GM18507 (cell line): Measurements from ENCODE around the gene TES.
A peak's percentile ranks its signal among the peaks of the same experiment; 100 is the strongest.
"Not testable (repeated sequence)": the region's sequence is repeated elsewhere in the genome, so short reads cannot be mapped to it uniquely, and the experiment has no call there.

Source experiments
- DNase-seq: peaks from one replicate; pipeline ENCODE4 v3.0.0; 2011; ENCODE audit warnings: low read depth; ENCODE audit not compliant: insufficient read length; ENCODE audit errors: extremely low spot score
- FAIRE-seq: peaks from 2 replicates; lab custom pipeline; 2011; peaks lifted over from hg19 to GRCh38; lab: Jason Lieb, UNC

TES gene

GRCh38 chr7:116236020-116236630 is 25.8 kb downstream of the TES start:
- FAIRE-seq (peak; percentile 71), DNase-seq (peak; percentile 22)

GRCh38 chr7:116239020-116239419 is 28.7 kb downstream of the TES start:
- FAIRE-seq (no peak), DNase-seq (no peak)

- DNase-seq = no peak
- FAIRE-seq = no peak
Observed at GRCh38 chr7:116239434-116239833, 29.1 kb downstream of the TES start.

GRCh38 chr7:116240024-116240668 is 29.8 kb downstream of the TES start:
- DNase-seq = no peak
- no peak for FAIRE-seq

GRCh38 chr7:116241291-116241690 is 31.0 kb downstream of the TES start:
- DNase-seq = no peak
- FAIRE-seq = no peak

GRCh38 chr7:116242178-116242577 is 31.8 kb downstream of the TES start:
- FAIRE-seq (no peak), DNase-seq (no peak)

GRCh38 chr7:116242759-116243158 is 32.4 kb downstream of the TES start:
- FAIRE-seq (no peak), DNase-seq (no peak)

- not testable (repeated sequence) for DNase-seq
Observed at GRCh38 chr7:116244803-116245202, 34.5 kb downstream of the TES start.

GRCh38 chr7:116246357-116246756 is 36.0 kb downstream of the TES start:
- FAIRE-seq = no peak
- no peak for DNase-seq

More at GRCh38 chr7:116244803-116245202, 34.5 kb downstream of the TES start:
- not testable (repeated sequence) for FAIRE-seq

- DNase-seq (no peak), FAIRE-seq (no peak)
Observed at GRCh38 chr7:116249969-116250553, 39.7 kb downstream of the TES start.

GRCh38 chr7:116251675-116252074 is 41.3 kb downstream of the TES start:
- FAIRE-seq = no peak

GRCh38 chr7:116252249-116252648 is 41.9 kb downstream of the TES start:
- DNase-seq (no peak), FAIRE-seq (no peak)

More at GRCh38 chr7:116251675-116252074, 41.3 kb downstream of the TES start:
- DNase-seq = no peak

GRCh38 chr7:116257156-116257555 is 46.8 kb downstream of the TES start:
- DNase-seq = no peak
- FAIRE-seq = no peak

GRCh38 chr7:116258734-116259133 is 48.4 kb downstream of the TES start:
- peak; percentile 84 for FAIRE-seq

GRCh38 chr7:116259156-116259870 is 49.0 kb downstream of the TES start:
- DNase-seq (no peak), FAIRE-seq (no peak)

More at GRCh38 chr7:116258734-116259133, 48.4 kb downstream of the TES start:
- peak; percentile 9 for DNase-seq

GRCh38 chr7:116259871-116260440 is 49.6 kb downstream of the TES start:
- FAIRE-seq (no peak), DNase-seq (no peak)

GRCh38 chr7:116261904-116262303 is 51.6 kb downstream of the TES start:
- FAIRE-seq = no peak

GRCh38 chr7:116265881-116266280 is 55.5 kb downstream of the TES start:
- FAIRE-seq (no peak), DNase-seq (no peak)

More at GRCh38 chr7:116261904-116262303, 51.6 kb downstream of the TES start:
- DNase-seq = no peak

- DNase-seq (no peak), FAIRE-seq (no peak)
Observed at GRCh38 chr7:116269466-116269865, 59.1 kb downstream of the TES start.
